Frontal cortex (tissue), 4 donors: ENCODE measurements around the gene B4GALNT4. TPM values are rescaled to one million over a fixed set of nuclear protein-coding genes. Genes with fewer than 3 reads are reported as not detected.
"Not testable (repeated sequence)": the region's sequence is repeated elsewhere in the genome, so short reads cannot be mapped to it uniquely, and the experiment has no call there.

Source experiments
- DNase-seq, 2 donors: peaks; one replicate each; pipeline ENCODE4 v3.0.0; 2012; ENCODE audit warnings: low spot score in 2 of 2
- FAIRE-seq: peaks from 2 replicates; lab custom pipeline; 2012; peaks lifted over from hg19 to GRCh38; lab: Jason Lieb, UNC
- total RNA-seq: library from RNA; depleted of rRNA; stranded (reverse); fragments of >200 nt; gene quantifications from one replicate; pipeline ENCODE4 v1.2.3, GENCODE V29; 2014
- donor health status: control.
- donor health status: control.
- donor health status: control.

B4GALNT4 gene
- 88.9 TPM for total RNA-seq

GRCh38 chr11:369336-370018, at the start of gene B4GALNT4:
Gene B4GALNT4, plus strand, starts transcription at chr11:369499. Its CDS starts 305 bp downstream, at chr11:369804.
- FAIRE-seq (no peak), DNase-seq (peak; percentile 95 to 96)

GRCh38 chr11:319888-320273, 49.4 kb upstream of the B4GALNT4 start:
- not testable (repeated sequence) for FAIRE-seq, DNase-seq

GRCh38 chr11:324156-324555, 45.1 kb upstream of the B4GALNT4 start:
- DNase-seq (no peak), FAIRE-seq (no peak)

- not testable (repeated sequence) for FAIRE-seq
Observed at GRCh38 chr11:324593-325517, 44.4 kb upstream of the B4GALNT4 start.

GRCh38 chr11:325796-326591, 43.3 kb upstream of the B4GALNT4 start:
- FAIRE-seq = no peak
- DNase-seq = no peak

More at GRCh38 chr11:324593-325517, 44.4 kb upstream of the B4GALNT4 start:
- DNase-seq = not testable (repeated sequence)

- no peak for FAIRE-seq
- no peak for DNase-seq
Observed at GRCh38 chr11:326592-326841, 42.8 kb upstream of the B4GALNT4 start.

- FAIRE-seq (no peak), DNase-seq (peak in 1 of 2 donors; percentile 64)
Observed at GRCh38 chr11:326842-327580, 42.3 kb upstream of the B4GALNT4 start.

- FAIRE-seq (no peak), DNase-seq (no peak)
Observed at GRCh38 chr11:327581-327923, 41.7 kb upstream of the B4GALNT4 start.

- no peak for FAIRE-seq
- no peak for DNase-seq
Observed at GRCh38 chr11:328012-328411, 41.3 kb upstream of the B4GALNT4 start.

GRCh38 chr11:328516-329100, 40.7 kb upstream of the B4GALNT4 start:
- not testable (repeated sequence) for DNase-seq, FAIRE-seq

- FAIRE-seq (no peak), DNase-seq (no peak)
Observed at GRCh38 chr11:329886-330253, 39.4 kb upstream of the B4GALNT4 start.

- no peak for FAIRE-seq
- no peak for DNase-seq
Observed at GRCh38 chr11:330307-330693, 39.0 kb upstream of the B4GALNT4 start.

GRCh38 chr11:330694-331357, 38.5 kb upstream of the B4GALNT4 start:
- DNase-seq (no peak), FAIRE-seq (no peak)

GRCh38 chr11:331358-332060, 37.8 kb upstream of the B4GALNT4 start:
- DNase-seq = no peak
- no peak for FAIRE-seq

GRCh38 chr11:332651-333480, 36.4 kb upstream of the B4GALNT4 start:
- no peak for FAIRE-seq

GRCh38 chr11:333616-334263, 35.6 kb upstream of the B4GALNT4 start:
- not testable (repeated sequence) for FAIRE-seq

More at GRCh38 chr11:332651-333480, 36.4 kb upstream of the B4GALNT4 start:
- DNase-seq = no peak

More at GRCh38 chr11:333616-334263, 35.6 kb upstream of the B4GALNT4 start:
- DNase-seq = not testable (repeated sequence)
